Measurements from ENCODE around the gene GIMAP2. TPM values are rescaled to one million over a fixed set of nuclear protein-coding genes. Genes with fewer than 3 reads are reported as not detected.
"Not testable (repeated sequence)": the region's sequence is repeated elsewhere in the genome, so short reads cannot be mapped to it uniquely, and the experiment has no call there.

The GIMAP2 gene
- 34.0 and 42.3 TPM in 2 replicates for total RNA-seq

- DNase-seq (ENCODE audit: low read depth in 2 of 2) = peak; percentile 42 to 81
Observed at GRCh38 chr7:150685219-150686029, at the start of gene GIMAP2. Gene GIMAP2, plus strand, starts transcription at chr7:150685706. Its CDS starts 1,354 bp downstream, at chr7:150687060.

GRCh38 chr7:150641854-150642253 is 43.7 kb upstream of the GIMAP2 start:
- DNase-seq (ENCODE audit: low read depth in 2 of 2) = no peak

GRCh38 chr7:150642926-150643325 is 42.6 kb upstream of the GIMAP2 start:
- DNase-seq (ENCODE audit: low read depth in 2 of 2) = no peak

GRCh38 chr7:150645259-150646020 is 40.1 kb upstream of the GIMAP2 start:
- no peak for DNase-seq (ENCODE audit: low read depth in 2 of 2)

GRCh38 chr7:150648353-150649079 is 37.0 kb upstream of the GIMAP2 start:
- no peak for DNase-seq (ENCODE audit: low read depth in 2 of 2)

DNA sequence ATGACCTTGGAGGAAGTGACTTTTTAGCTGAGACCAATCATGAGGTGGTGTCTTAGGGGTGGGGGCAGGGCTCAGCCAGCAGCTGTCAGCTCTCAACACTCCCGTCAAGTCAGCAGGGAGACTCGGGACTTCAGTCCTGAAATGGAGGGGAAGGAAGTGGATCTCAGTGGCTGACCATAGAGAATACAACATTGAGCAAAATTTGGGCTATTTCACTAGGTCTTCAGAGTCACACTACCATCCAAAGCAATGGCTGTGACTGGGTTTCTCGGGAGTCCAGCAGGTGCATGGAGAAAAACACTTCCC is 36.5 kb upstream of the GIMAP2 start:
- DNase-seq (ENCODE audit: low read depth in 2 of 2) = no peak

DNA sequence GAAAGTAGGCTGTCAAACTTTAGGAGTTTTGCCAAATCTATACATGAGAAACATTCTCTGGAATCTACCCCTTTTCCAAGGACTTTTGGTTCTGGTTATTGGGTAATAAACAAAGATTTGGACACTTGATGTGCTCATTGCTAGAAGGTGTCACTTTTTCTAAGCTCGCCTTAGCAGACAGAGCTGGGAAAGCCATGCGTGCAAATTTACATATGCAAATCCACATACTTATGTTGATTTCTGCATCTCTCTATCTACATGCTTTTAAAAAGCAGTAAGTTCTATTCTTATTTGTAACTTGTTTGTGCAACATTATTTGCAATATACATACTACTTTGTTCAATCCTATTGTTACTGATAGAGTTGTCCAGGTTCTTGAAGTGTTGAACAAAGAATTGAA is 30.8 kb upstream of the GIMAP2 start:
- DNase-seq (ENCODE audit: low read depth in 2 of 2) = no peak

DNA sequence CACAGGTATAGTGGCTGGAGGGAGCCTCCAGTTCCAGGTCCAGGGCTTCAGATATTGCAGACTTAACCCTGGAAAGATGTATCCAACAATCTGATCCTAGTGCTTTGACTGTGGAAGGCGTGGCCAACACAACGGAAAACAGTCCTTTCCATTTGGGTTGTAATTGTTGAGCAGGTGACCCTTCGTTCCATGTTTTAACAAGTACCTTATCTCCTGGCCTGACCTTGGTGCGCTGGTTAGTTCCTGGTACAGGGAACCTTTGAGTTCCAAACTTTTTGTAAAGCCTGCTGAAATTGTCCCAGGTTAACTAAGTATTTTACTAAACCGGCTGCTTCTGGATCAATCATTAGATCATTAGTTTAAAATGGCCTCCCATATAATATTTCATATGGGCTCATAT is 29.5 kb upstream of the GIMAP2 start:
- DNase-seq (ENCODE audit: low read depth in 2 of 2) = no peak

DNA sequence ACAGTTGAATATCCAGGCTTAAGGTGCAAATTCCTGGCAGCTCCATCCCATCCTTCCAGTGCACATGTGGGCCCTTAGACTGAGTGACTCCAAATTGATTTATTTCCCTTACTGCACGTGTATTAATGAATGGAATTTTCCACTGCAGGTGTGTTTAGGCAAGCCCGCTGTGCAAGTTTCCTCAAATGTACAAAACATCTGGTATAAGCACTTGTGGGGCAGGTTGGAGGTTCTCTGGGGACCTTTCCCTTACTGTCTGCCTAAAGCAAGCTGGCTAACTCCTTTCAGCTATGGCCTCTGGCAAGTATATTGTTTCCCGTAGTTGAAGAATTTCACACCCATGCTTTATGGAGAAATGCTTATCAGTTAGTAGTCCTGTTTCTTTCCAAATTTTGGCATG is 28.0 kb upstream of the GIMAP2 start:
- DNase-seq (ENCODE audit: low read depth in 2 of 2) = peak in 1 of 2 donors; percentile 26

DNA sequence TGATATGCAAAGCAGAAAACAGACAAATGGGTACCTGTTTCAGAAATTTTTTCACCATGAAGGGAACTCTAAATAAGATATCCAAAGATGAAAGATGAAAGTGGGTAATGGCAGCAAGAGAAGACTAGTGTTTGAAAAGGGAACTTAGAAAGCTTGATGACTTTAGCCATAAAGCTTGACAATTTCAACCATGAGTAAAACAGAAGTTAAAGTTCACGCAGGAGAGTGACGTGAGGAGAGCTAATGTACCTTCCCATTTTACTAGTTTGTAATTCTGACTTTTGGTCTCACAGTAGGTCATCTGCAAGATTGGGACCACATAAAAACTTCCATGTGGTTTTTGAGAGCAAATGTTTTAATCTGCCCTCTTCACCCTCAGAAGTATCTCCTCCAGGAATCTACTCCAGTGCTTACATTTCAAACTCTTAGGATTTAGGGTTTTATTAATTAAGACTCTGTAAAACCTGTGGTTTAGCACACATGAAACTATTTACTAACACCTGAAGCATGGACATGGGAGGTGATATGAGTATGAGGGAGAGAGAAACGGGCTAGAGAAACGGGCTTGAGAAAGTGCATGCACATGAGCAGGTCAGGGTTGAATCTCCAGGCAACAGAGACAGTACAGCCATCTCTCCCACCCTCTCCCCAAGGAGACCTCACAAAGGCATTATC is 24.4 kb upstream of the GIMAP2 start:
- DNase-seq (ENCODE audit: low read depth in 2 of 2) = no peak

DNA sequence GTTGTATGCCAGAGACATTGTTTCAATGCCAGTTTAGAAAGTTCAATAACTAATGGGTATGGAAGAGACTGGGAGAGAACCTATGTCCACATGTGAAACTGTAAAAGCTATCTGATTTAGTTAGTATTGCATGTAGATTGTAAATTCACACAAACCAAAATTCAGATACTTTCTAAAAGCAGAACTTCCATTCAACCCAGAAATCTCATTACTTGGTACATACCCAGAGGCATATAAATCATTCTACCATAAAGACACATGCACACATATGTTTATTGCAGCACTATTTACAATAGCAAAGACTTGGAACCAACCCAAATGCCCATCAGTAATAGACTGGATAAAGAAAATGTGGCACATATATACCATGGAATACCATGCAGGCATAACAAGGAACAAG is 22.7 kb upstream of the GIMAP2 start:
- DNase-seq (ENCODE audit: low read depth in 2 of 2) = not testable (repeated sequence)

GRCh38 chr7:150663802-150664494 is 21.6 kb upstream of the GIMAP2 start:
- DNase-seq (ENCODE audit: low read depth in 2 of 2) = no peak

- DNase-seq (ENCODE audit: low read depth in 2 of 2) = peak in 1 of 2 donors; percentile 11
Observed at GRCh38 chr7:150665089-150665748, 20.3 kb upstream of the GIMAP2 start.

DNA sequence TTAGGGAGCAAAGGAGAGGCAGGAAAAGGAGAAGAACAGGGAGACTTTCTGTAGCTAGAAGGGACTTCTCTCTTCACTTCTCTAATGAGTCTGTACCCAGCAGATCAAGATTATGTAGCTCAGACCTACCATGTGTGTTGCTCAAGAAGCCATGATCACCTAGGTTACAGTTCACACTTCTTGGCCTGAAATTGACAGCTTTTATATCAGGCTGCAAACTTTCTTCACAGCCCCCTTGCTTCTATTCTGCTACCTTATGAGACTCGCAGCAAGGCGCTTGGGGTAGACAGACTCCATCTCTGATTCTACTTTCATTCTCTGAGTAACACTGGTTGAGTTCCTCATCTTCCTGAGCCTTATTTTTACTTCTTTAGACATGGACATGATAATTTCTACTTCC is 19.6 kb upstream of the GIMAP2 start:
- DNase-seq (ENCODE audit: low read depth in 2 of 2) = no peak

DNA sequence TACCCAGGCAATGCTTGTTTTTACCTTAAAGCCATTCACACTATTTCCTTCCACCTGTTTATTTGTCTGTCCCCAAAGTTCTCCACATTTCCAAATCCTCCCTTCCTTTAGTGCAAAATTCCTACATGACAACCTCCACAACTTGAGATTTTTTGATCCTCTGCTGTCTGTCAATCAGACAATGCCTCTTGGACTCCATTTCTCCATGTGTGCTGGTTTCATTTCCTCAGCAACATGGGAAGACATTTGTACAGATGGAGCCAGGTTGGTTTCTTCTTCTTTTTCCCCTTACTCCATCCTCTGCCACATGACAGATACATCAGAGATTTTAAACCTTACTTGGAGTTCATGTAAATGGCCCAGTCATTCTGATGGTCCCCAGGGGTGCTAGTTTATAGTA is 19.1 kb upstream of the GIMAP2 start:
- DNase-seq (ENCODE audit: low read depth in 2 of 2) = no peak

GRCh38 chr7:150668472-150668911 is 17.0 kb upstream of the GIMAP2 start:
- DNase-seq (ENCODE audit: low read depth in 2 of 2) = no peak

DNA sequence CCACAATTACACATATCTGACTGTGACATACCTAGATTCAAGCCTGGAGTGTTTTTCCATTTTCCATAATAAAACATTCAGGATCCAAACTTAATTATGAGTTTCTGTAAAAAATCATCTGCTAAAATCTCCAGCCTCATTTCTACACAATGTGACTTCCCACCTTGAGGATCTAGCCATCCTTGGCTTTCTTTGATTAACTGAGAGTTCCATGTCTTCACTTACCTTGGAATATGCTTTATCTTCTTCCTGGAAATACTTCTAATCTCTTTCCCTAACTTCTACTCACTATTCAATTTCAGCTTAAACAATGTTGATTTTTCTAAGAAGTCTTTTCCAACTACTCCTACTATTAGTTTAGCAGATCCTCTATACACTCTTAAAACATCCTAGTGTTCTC is 16.5 kb upstream of the GIMAP2 start:
- no peak for DNase-seq (ENCODE audit: low read depth in 2 of 2)

DNA sequence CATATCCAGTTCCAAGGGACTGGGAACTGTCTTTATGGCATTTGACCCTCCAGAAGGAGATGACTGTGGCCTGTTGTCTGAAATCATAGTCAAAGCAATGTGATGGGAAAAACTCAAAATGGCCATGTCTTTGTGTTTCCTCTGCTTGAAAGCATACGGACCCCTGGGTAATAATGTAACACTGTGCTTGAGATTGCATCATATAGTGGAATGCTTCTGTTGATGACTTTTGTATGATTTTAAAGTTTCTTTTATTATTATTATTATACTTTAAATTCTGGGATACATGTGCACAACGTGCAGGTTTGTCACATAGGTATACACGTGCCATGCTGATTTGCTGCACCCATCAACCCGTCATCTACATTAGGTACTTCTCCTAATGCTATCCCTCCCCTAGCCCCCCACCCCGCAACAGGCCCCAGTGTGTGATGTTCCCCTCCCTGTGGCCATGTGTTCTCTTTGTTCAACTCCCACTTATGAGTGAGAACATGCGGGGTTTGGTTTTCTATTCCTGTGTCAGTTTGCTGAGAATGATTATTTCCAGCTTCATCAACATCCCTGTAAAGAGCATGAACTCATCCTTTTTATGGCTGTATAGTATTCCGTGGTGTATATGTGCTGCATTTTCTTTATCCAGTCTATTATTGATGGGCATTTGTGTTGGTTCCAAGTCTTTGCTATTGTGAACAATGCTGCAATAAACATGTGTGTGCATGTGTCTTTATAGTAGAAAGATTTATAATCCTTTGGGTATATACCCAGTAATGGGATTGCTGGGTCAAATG is 13.5 kb upstream of the GIMAP2 start:
- DNase-seq (ENCODE audit: low read depth in 2 of 2) = not testable (repeated sequence)

DNA sequence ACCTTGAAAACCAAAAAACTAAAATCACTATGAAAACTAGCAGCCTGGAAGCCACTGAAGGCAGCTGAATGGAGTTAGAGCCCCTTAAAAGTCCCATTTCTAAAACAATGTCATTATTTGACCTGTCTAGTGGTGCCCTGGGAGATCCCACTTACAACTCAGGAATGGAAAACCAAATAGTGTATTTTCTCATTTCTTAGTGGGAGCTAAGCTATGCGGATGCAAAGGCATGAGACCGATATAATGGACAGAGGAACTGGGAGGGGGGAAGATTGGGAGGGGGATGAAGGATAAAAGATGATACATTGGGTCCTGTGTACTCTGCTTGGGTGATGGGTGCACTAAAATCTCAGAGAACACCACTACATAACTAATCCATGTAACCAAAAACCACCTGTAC is 9.8 kb upstream of the GIMAP2 start:
- no peak for DNase-seq (ENCODE audit: low read depth in 2 of 2)

DNA sequence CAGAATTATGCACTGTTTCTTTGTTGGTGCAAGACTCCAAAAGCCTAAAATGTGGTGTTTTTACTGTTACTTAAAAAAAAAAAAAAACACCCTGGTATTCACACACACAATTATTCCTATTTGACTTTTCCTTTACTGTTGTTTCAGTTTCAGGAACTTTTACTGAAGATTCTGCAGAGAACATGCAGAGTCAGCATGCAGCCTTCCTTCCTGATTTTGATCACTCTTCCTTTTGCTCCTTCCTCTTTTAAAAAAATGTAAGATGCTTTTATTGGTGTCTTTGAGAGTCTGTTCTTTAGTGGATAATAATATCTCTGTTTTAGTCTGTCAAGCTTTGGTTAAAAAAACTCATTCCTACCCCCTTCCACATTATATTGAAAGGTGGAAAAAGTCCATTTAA is 9.2 kb upstream of the GIMAP2 start:
- peak in 1 of 2 donors; percentile 27 for DNase-seq (ENCODE audit: low read depth in 2 of 2)

Measured in lung microvascular endothelial cell (primary cell).